ENCODE results near the gene DLG2.
"Not testable (repeated sequence)": the region's sequence is repeated elsewhere in the genome, so short reads cannot be mapped to it uniquely, and the experiment has no call there.

The DLG2 gene

GRCh38 chr11:85634747-85635146 is 7.6 kb upstream of the DLG2 start:
- DNase-seq = no peak

DNA sequence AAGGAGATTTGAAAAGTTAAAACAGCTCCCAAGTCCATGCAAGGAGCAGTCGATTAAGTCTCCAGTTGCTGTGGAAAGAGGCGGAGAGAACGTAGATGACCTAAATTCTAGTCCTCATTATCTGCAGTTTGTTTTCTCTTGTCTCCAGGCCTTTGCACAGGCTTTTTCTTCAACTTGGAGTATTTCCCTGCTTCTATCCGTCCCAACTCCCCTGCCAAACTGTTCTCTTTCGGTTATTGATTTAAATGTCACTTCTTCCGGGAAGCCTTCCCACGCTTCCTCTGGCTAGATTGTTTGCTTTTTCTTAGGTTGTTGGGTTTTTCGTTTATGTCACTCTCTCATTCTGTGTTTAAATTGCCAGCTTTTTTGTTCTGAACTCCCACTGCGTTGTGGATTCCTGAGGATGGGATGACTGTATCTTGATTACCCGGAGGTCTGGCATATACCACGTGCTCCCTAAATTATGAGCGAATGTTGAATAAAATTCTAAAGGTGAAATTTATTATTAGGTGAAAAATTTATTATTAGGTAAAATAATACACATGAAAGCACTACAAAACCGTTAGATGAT is 1.7 kb upstream of the DLG2 start:
- DNase-seq = no peak

DNA sequence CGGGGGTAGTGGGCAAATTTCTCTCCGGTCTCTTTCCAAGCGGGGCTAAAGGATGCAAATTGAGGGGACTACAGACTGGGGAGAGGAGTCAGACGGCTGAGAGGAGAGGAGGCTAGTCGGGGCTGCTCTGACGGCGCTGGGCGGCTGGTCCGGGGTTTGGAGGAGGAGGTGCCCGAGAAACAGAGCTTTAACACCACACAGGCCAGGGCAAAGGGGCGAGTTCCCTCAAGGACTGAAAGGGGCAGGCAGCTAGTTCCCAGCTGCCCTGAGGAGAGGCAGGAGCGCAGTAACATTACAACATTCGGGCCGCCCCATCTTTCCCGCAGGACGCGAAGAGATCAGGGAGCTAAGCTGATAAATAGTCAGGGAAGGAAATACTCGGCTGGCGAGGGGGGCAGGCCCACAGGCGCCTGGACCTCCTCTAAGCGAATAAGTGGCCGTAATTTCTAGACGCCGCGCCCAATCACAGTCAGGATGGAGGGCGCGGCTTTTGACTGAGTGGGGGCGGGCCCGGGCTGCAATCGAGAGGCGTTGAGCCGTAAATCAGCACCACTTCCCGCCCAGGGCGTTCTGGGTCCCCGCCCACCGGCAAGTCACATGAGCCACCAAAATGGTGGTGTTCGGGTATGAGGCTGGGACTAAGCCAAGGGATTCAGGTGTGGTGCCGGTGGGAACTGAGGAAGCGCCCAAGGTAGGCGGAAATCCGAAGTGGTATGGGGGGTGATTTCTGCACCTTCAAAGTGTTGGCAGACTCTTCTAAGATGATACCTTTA is 1.0 kb upstream of the DLG2 start, which contains the start of gene TMEM126B:
Gene TMEM126B (plus strand): TSS at position 596 of the 773 bp plus-strand sequence. CDS start 15 bp downstream, at position 611.
- peak; percentile 88 for DNase-seq

DNA sequence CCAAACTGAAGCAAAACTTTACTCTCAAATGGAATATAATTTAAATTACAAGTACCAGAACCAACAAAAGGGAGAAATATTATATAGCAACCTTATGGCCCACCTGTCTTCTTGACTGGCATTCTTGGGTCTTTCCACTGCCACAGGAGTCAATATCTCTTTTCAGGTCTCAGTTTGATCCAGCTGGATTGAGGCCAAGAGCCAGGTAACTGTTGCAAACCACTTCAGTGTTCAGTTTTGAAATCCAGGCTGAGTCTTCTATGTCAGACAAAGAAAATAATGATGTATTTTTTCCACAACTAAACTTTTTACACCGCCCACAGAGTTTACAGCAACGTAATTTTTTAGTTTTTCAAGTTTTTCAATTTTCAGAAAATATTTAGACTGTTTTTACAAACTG is 648 bp downstream of the DLG2 start:
- DNase-seq = no peak

- DNase-seq = no peak
Observed at GRCh38 chr11:85620256-85620655, 6.9 kb downstream of the DLG2 start.

DNA sequence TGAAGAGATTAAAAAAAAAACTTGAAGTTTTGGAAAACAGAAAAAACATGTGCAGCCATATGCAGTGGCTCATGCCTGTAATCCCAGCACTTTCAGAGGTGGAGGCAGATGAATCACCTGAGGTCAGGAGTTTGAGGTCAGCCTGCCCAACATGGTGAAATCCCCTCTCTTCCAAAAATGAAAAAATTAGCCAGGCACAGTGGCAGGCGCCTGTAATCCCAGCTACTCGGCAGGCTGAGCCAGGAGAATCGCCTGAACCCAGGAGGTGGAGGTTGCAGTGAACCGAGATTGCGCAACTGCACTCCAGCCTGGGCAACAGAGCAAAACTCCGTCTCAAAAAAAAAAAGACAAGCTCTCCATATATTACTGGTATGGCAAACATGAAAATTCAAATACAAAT is 7.6 kb downstream of the DLG2 start:
- DNase-seq = no peak

GRCh38 chr11:85611643-85612042 is 15.5 kb downstream of the DLG2 start:
- DNase-seq = not testable (repeated sequence)

GRCh38 chr11:85609286-85609685 is 17.9 kb downstream of the DLG2 start:
- not testable (repeated sequence) for DNase-seq

GRCh38 chr11:85608621-85609020 is 18.5 kb downstream of the DLG2 start:
- not testable (repeated sequence) for DNase-seq

DNA sequence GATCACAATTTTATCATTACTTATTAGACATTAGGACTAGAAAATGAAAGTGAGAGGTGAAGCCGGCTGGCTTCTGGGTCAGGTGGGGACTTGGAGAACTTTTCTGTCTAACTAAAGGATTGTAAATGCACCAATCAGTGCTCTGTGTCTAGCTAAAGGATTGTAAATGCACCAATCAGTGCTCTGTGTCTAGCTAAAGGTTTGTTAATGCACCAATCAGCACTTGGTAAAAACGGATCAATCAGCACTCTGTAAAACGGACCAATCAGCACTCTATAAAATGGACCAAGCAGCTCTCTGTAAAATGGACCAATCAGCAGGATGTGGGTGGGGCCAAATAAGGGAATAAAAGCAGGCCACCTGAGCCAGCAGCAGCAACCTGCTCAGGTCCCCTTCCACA is 20.9 kb downstream of the DLG2 start:
- not testable (repeated sequence) for DNase-seq

DNA sequence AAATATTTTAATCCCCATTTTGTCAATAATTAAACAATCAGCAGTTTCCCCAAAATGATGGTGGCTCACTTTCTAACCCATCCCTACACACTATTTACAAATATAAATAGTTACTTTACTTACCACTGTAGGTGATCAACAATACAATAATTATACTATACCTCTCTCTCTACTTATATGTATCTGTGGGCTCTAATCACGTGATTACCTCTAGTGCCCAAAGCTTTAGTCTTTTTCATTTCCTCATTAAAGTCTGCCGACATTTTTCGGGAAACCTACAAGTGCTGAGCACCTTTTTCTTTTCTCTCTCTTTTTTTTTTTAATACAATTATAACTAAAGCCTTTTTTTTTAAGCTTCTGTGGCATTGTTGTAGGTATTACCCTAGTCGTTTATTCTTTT is 23.9 kb downstream of the DLG2 start:
- no peak for DNase-seq

GRCh38 chr11:85602526-85603213 is 24.5 kb downstream of the DLG2 start:
- DNase-seq = no peak

DNA sequence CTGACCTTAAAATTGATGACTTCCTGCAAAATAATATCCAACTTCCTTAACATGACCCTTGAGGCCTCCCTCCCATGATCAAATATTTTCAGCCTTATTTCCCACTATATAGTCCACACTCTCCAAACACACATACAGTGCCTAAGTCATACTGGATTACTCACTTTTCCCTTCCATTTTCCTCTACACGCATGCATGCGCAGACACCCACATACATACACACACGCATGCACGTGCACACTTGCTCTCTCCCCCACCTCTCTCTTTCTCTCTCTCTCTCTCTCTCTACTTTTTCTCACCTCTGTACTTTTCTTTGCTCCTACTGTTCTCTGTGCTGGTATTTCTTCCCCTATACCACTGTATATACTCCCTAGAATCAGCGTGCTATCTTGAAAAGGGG is 28.1 kb downstream of the DLG2 start:
- DNase-seq = no peak

- no peak for DNase-seq
Observed at GRCh38 chr11:85596886-85597285, 30.3 kb downstream of the DLG2 start.

DNA sequence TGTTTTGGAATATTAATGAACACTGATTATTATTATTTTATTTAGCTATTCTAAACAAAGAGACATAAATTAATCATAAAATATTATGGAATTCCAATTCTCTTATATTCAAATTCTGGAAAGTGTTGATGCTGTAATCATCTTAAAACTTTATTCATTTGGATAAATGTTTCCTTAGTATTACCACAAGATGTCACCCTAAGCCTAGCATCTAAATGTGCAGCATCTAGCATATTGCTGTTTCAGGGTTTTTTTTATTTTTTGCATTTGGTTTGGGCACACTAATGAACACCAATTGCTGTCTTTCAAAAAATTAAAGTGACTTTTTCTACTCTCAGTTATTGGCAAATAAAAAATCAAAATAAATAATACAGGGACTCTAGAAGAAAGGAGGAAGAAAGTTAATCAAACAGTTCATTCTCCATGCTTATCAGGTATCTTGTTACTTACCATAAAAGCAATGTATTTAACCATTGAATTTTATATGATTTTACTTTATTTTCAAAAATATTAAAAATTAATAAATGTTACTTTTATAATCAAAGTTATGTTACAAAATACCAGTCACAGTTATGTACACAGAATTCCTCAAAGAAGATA is 31.8 kb downstream of the DLG2 start:
- DNase-seq = peak; percentile 6

DNA sequence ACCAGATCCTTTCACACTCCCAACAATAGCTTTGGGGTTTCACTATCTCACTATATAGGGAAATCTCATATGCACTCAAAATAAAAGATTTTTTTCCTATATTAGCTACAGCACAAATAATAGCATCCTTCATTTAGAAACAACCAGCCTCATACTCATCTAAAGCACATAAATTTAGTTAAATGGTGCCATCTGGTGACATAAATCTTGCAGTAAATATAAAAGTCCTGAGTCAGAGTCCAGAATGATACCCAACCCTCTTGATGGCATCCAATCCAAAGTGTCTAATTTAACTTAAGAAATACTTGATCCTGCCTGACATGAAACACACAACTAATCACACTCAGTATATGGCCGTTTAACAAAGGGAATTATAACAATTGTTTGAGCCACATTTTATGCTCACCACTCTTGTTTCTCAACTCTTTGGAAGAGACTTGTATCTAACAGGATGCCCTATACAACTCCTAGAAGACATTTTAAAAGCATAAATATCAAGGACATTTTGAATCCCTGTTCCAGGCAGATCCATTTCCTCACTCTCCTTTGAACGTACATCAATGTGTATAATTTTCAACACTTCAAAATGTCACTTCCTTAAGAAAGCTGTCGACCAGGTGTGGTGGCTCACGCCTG is 36.2 kb downstream of the DLG2 start:
- no peak for DNase-seq

DNA sequence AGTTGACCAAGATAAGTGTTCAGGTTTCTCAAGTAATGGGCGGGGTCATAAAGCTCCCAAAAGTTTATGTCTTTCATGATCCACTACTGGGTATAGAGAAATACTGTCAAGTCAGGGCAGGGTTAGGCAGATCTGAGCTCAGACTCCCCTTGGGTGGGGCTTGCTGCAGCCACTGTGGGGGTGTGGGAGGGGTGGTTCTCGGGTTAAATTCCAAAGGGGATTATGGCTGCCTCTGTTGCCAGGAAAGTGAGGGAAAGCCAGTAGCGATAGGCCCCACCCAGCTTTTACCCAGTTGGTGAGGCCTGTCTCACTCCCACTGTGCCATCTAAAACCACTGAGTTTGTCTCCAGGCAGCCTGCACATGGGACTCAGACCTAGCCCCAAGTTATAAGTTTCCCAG is 37.8 kb downstream of the DLG2 start:
- no peak for DNase-seq

- no peak for DNase-seq
Observed at GRCh38 chr11:85582111-85582510, 45.0 kb downstream of the DLG2 start.

GRCh38 chr11:85575388-85575787 is 51.8 kb downstream of the DLG2 start:
- DNase-seq = no peak

DNA sequence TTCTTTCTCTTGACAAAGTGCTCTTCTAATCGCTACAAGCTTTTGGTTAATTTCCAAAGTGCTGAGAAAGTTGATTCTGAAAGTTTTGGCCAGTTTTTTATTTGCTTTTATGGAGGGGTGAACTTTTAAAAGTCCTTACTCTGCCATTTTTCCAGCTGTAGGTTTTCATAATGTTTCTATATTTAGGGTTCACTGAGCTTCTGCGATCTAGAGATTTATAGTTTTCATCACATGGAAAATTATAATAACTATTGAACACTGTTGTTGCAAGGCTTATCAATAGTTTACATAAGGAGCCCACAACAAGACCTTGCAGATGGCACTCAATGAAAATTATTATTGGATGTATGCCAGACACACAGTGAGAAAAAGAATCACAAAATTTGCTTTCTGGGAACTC is 55.1 kb downstream of the DLG2 start:
- DNase-seq = no peak

GRCh38 chr11:85569525-85569924 is 57.6 kb downstream of the DLG2 start:
- DNase-seq = no peak

DNA sequence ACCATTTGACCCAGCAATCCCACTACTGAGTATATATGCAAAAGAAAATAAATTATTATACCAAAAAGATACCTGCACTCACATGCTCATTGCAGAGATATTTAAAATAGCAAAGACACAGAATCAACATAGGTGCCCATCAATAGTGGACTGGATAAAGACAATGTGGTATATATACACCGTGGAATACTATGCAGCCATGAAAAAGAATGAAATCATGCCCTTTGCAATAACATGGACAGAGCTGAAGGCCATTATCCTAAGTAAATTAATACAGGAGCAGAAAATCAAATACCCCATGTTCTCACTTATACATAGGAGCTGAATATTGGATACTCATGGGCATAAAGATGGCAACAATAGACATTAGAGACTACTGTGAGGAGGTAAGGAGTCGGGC is 68.7 kb downstream of the DLG2 start:
- no peak for DNase-seq

DNA sequence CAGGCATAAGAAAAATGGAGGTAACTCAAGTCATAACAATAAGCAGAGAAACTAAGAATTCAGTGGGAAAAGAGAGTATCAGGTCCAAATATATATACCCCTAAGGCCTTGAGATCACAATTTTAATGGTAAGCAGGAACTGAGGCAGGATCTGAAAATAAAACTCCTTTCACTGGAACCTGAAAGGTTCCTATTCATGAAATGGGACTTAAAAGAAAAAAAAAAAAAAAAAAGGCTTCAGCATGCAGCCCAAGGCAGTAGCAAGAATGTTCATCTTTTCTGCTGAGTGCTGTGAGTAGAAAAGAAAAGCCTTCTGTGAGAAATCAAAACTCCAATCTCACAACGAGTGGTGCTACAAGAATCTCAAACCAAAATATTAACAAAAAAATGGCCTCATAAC is 75.3 kb downstream of the DLG2 start:
- DNase-seq = no peak

All from NCI-H1694 (cell line).